Measurements from ENCODE around the gene IGFALS.

DNA sequence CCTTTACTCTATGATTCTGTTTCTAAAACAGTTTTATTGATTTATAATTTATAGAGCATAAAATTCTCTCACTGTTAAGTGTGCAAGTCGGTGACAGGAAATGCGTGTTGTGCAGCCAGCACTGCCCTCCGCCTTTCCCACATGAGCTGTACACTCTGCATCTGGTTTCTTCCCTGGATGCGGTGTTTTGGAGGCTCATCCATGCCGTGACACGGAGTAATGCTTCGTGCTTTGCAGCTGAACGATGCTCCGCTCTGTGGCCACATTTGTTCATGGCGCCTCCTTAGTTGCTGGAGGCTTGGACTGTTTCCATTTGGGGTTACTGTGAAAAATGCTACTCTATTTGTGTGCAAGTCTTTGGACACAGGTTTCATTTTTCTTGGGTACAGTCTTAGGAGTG, 7.2 kb upstream of the IGFALS start:
- no peak for TF ChIP-seq POLR2A (IDR thresholded peaks at IDR 0.05; ENCODE audit: extremely low read depth, insufficient read length)
- no peak for TF ChIP-seq CTCF (IDR thresholded peaks at IDR 0.05; ENCODE audit: low read depth, low read length)
- TF ChIP-seq MYC (IDR thresholded peaks at IDR 0.05; ENCODE audit: low read depth, low read length) = no peak

Data from NB4 (cell line).